ENCODE data around the gene AKR1E2.

Gene AKR1E2

GRCh38 chr10:4883079-4883739 is 57.2 kb downstream of the AKR1E2 start:
- Mint-ChIP-seq H3K4me1 (ENCODE audit: low read depth) (no peaks in the 10 kb centered on the region), H3K9me3 (no peaks in the 10 kb centered on the region), H3K27me3 (peaks cover 2% of the 10 kb centered on the region), H3K4me3 (no peak overlapping the region), H3K36me3 (ENCODE audit: low read depth) (no peaks in the 10 kb centered on the region), H3K27ac (no peak overlapping the region)
- DNase-seq, result no peak

GRCh38 chr10:4885162-4885561 is 59.2 kb downstream of the AKR1E2 start:
- Mint-ChIP-seq H3K9me3 (no peaks in the 10 kb centered on the region), H3K27ac (no peak overlapping the region), H3K36me3 (ENCODE audit: low read depth) (no peaks in the 10 kb centered on the region), H3K27me3 (peaks cover 2% of the 10 kb centered on the region), H3K4me1 (ENCODE audit: low read depth) (no peaks in the 10 kb centered on the region), H3K4me3 (no peak overlapping the region)
- DNase-seq, result no peak

DNA sequence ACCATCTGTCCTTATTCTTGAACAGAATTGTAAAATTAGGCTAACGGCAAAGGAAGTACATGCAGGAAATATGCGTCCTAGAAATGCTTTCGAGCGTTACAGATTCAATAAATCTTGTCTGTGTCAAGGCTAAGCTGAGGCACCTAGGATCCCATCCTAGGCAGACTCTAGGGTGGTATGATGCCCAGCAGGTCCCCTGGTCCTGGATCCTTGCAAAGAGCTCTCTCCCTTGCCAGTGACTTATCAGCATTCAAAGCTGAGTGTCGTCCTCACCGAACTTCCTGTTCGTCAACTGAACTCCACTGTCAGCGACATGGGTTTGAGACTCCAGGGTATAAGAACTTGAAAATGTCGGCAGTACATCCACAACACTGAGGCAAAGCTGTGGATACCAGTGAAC is 61.5 kb downstream of the AKR1E2 start:
- Mint-ChIP-seq H3K9me3 (no peaks in the 10 kb centered on the region), H3K4me3 (no peak overlapping the region), H3K27me3 (peaks cover 2% of the 10 kb centered on the region), H3K4me1 (ENCODE audit: low read depth) (no peaks in the 10 kb centered on the region), H3K36me3 (ENCODE audit: low read depth) (no peaks in the 10 kb centered on the region), H3K27ac (no peak overlapping the region)
- no peak for DNase-seq

GRCh38 chr10:4888236-4888635 is 62.2 kb downstream of the AKR1E2 start:
- no peaks in the 10 kb centered on the region for H3K36me3 Mint-ChIP-seq (ENCODE audit: low read depth)
- peaks cover 2% of the 10 kb centered on the region for H3K27me3 Mint-ChIP-seq
- no peak overlapping the region for H3K27ac Mint-ChIP-seq
- DNase-seq, result no peak
- H3K4me3 Mint-ChIP-seq, result no peak overlapping the region
- no peaks in the 10 kb centered on the region for H3K9me3 Mint-ChIP-seq
- no peaks in the 10 kb centered on the region for H3K4me1 Mint-ChIP-seq (ENCODE audit: low read depth)

- no peaks in the 10 kb centered on the region for H3K9me3 Mint-ChIP-seq
- no peak overlapping the region for H3K4me3 Mint-ChIP-seq
- no peak overlapping the region for H3K27ac Mint-ChIP-seq
- no peaks in the 10 kb centered on the region for H3K4me1 Mint-ChIP-seq (ENCODE audit: low read depth)
- DNase-seq, result no peak
- H3K36me3 Mint-ChIP-seq (ENCODE audit: low read depth), result no peaks in the 10 kb centered on the region
- peaks cover 2% of the 10 kb centered on the region for H3K27me3 Mint-ChIP-seq
Observed at GRCh38 chr10:4889959-4890358, 64.0 kb downstream of the AKR1E2 start.

GRCh38 chr10:4892681-4893080 is 66.7 kb downstream of the AKR1E2 start:
- Mint-ChIP-seq H3K27me3 (peaks cover 4% of the 10 kb centered on the region), H3K36me3 (ENCODE audit: low read depth) (peaks cover 2% of the 10 kb centered on the region), H3K27ac (no peak overlapping the region), H3K9me3 (peaks cover 3% of the 10 kb centered on the region), H3K4me1 (ENCODE audit: low read depth) (no peaks in the 10 kb centered on the region), H3K4me3 (no peak overlapping the region)
- no peak for DNase-seq

DNA sequence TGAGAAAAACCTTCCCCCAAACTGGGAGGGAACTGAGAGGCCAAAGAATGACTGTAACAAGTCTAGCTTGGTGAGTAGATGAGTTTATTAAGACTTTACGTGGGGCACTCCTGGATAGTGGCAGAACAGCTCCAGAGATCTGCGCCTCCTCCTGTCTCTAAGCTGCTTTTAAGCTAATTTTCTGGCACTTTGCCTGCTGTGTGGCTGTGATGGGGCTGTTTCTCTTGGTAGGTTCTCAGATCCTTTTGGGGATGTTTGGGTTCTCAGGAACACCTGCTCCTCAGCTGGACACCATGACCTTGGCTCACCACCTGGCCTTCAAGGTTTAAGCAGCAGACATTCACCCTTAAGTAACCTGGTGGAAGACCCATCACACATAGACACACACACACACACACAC is 68.3 kb downstream of the AKR1E2 start:
- peaks cover 9% of the 10 kb centered on the region for H3K9me3 Mint-ChIP-seq
- H3K27me3 Mint-ChIP-seq, result peaks cover 7% of the 10 kb centered on the region
- H3K27ac Mint-ChIP-seq, result no peak overlapping the region
- H3K4me3 Mint-ChIP-seq, result no peak overlapping the region
- no peak for DNase-seq
- no peaks in the 10 kb centered on the region for H3K4me1 Mint-ChIP-seq (ENCODE audit: low read depth)
- peaks cover 2% of the 10 kb centered on the region for H3K36me3 Mint-ChIP-seq (ENCODE audit: low read depth)

Measured in activated T-cell treated with anti-CD3 and anti-CD28 coated beads, Interleukin-2, amount 50 U/mL, for 24 hours (primary cell).